Measurements from ENCODE around the gene SCD.

The SCD gene

GRCh38 chr10:100401631-100402328, 54.7 kb downstream of the SCD start:
- no peak for DNase-seq (ENCODE audit: low spot score)

GRCh38 chr10:100403734-100404133, 56.7 kb downstream of the SCD start:
- DNase-seq (ENCODE audit: low spot score), result no peak

GRCh38 chr10:100413173-100413572, 66.1 kb downstream of the SCD start:
- DNase-seq (ENCODE audit: low spot score), result no peak
